Measurements from ENCODE around the gene PFKL.

The PFKL gene

GRCh38 chr21:44348861-44349260 is 49.0 kb downstream of the PFKL start:
- Histone ChIP-seq H3K27me3 (ENCODE audit: insufficient read depth, low read length) (no peaks in the 10 kb centered on the region), H3K9ac (ENCODE audit: low read depth, low read length) (no peak overlapping the region), H3K4me1 (ENCODE audit: insufficient read depth, low read length) (no peaks in the 10 kb centered on the region), H3K27ac (ENCODE audit: low read length) (no peak overlapping the region), H3K4me3 (ENCODE audit: low read length) (no peak overlapping the region), H3K9me3 (ENCODE audit: insufficient read depth, low read depth, low read length) (no peaks in the 10 kb centered on the region), H3K36me3 (ENCODE audit: insufficient read depth, low read depth, low read length) (no peaks in the 10 kb centered on the region)

DNA sequence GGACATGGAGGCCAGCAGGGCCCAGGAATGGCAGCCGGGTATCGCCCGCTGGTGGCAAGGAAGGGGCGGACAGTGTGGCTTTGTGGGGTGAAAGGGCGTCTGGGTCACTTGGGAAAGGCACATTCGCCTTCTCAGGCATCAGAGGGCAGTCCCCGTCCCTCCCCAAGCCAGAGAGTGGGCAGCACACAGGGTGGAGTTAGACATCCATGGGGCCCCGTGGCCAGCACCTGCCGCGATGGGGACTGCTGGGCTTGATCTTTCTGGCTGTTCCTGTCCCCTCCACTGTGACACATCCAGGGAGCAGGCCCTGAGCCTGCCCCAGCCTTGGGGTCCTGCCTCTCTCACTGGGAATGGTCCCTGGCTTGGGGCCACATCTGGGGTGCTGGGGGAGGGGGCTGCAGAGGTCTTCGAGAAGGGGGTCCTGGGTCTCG is 49.6 kb downstream of the PFKL start:
- Histone ChIP-seq H3K27me3 (ENCODE audit: insufficient read depth, low read length) (no peaks in the 10 kb centered on the region), H3K9ac (ENCODE audit: low read depth, low read length) (no peak overlapping the region), H3K4me3 (ENCODE audit: low read length) (no peak overlapping the region), H3K27ac (ENCODE audit: low read length) (no peak overlapping the region), H3K36me3 (ENCODE audit: insufficient read depth, low read depth, low read length) (no peaks in the 10 kb centered on the region), H3K4me1 (ENCODE audit: insufficient read depth, low read length) (no peaks in the 10 kb centered on the region), H3K9me3 (ENCODE audit: insufficient read depth, low read depth, low read length) (no peaks in the 10 kb centered on the region)

DNA sequence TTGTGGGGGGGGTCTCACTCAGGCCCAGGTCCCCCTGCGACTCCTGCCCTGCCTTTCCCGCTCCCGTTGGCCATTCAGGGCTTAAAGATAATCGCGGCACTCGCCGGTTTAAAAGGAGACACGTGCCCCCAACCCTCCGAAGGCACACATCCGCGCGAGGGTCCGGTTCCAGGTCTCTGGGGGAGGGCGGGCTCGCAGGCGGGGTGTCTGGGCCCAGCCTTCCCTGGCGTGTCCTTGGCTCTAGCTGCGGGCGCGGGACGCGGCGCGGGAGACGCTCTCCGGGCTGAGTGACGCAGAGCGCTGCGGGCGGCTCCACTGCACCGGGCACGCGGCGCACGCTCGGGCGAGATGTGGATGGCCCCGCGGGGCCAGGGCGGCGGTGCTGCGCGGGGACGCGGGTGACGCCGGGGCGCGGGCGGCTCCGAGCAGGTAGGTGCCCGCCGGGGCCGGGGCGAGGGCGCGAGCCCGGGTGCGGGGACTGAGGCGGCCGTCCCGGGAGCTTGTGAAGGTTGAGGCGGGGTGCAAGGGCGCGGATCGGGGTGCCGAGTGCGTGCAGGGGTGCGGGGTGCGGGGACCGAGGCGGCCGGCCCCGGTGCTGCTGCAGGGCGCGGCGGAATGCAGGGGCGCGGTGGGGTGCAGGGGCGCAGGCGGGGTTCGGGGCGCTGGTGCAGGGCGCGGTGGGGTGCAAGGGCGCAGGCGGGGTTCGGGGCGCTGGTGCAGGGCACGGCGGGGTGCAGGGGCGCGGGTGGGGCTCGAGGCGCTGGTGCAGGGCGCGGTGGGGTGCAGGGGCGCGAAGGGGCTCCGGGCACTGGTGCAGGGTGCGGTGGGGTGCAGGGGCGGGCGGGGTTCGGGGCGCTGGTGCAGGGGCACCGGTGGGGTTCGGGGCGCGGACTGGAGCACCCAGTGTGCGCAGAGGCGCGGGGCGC is 50.3 kb downstream of the PFKL start:
- Histone ChIP-seq H3K27ac (ENCODE audit: low read length) (no peak overlapping the region), H3K9me3 (ENCODE audit: insufficient read depth, low read depth, low read length) (no peaks in the 10 kb centered on the region), H3K27me3 (ENCODE audit: insufficient read depth, low read length) (no peaks in the 10 kb centered on the region), H3K36me3 (ENCODE audit: insufficient read depth, low read depth, low read length) (no peaks in the 10 kb centered on the region), H3K9ac (ENCODE audit: low read depth, low read length) (no peak overlapping the region), H3K4me1 (ENCODE audit: insufficient read depth, low read length) (no peaks in the 10 kb centered on the region), H3K4me3 (ENCODE audit: low read length) (no peak overlapping the region)

DNA sequence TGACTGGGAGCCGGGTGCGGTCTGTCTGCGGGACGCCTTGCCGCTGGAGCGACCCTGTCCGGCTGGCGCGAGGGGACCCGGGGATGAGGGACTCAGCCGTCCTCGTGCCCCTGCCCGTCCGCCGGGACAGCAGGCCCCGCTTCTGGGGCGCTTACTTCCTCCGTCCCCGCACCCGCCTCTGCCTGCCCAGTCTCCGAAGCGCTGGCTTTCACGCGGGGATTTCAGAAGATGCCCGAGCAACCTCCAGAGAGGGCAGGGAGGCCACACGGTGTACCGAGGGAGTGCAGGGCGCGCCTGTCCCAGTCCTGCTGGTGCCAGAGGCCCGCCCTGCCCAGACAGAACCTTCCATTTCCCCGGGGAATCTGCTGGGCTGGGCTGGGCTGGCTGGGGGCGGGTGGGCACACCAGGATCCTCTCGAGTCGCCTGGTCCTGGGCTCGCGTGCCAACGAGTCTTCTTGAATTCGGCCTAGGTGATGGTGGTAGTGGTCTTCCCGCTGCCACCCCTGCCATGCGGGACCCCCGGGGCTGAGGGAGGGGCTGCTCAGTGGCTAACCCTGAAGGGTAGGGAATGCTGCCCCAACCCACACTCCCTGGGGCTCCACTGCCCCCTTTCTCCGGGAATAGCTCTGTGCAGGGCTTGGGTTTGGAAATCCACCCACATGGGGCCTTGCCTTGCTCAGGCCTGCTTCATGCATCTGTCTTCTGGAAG is 51.1 kb downstream of the PFKL start:
- Histone ChIP-seq H3K36me3 (ENCODE audit: insufficient read depth, low read depth, low read length) (no peaks in the 10 kb centered on the region), H3K9ac (ENCODE audit: low read depth, low read length) (no peak overlapping the region), H3K27ac (ENCODE audit: low read length) (no peak overlapping the region), H3K4me3 (ENCODE audit: low read length) (no peak overlapping the region), H3K4me1 (ENCODE audit: insufficient read depth, low read length) (no peaks in the 10 kb centered on the region), H3K9me3 (ENCODE audit: insufficient read depth, low read depth, low read length) (no peaks in the 10 kb centered on the region), H3K27me3 (ENCODE audit: insufficient read depth, low read length) (no peaks in the 10 kb centered on the region)

DNA sequence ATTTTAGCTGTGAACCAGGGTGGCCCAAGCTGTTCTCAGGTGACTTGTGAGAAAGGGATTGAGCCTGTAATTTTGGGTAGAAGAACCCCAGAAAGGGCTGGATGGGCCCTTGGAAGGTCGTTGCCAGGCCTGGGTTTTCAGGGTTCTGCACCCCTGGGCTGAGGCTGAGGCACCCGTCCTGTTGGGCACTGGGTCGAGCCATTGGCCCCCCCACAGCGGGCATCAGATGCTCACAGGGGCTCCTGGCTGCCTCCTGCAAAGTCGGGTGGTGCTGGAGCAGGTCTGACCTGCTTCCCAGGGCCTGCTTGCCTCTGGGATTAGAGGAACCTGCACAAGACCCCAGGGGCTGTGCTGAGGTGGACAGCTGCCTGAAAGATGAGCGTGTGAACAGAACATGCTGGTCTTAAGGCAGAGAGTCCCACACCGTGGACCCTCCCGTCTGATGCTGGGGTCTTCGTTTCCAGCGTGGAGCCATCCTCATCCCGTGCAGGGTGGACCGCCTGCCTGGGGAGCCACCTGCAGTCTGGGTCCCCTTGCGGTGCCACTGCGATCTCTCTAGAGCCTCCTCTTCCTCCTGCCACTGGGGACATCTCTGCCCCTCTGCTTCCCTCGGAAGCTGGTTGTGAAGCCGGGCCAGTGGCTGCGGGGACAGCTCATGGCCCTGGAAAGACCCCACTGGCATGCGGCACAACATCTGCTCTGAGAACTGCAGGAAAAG is 51.8 kb downstream of the PFKL start:
- Histone ChIP-seq H3K27ac (ENCODE audit: low read length) (no peak overlapping the region), H3K9ac (ENCODE audit: low read depth, low read length) (no peak overlapping the region), H3K27me3 (ENCODE audit: insufficient read depth, low read length) (no peaks in the 10 kb centered on the region), H3K36me3 (ENCODE audit: insufficient read depth, low read depth, low read length) (no peaks in the 10 kb centered on the region), H3K4me1 (ENCODE audit: insufficient read depth, low read length) (no peaks in the 10 kb centered on the region), H3K9me3 (ENCODE audit: insufficient read depth, low read depth, low read length) (no peaks in the 10 kb centered on the region), H3K4me3 (ENCODE audit: low read length) (no peak overlapping the region)

GRCh38 chr21:44352253-44352860 is 52.5 kb downstream of the PFKL start:
- no peak overlapping the region for H3K27ac ChIP-seq (ENCODE audit: low read length)
- no peak overlapping the region for H3K4me3 ChIP-seq (ENCODE audit: low read length)
- no peaks in the 10 kb centered on the region for H3K4me1 ChIP-seq (ENCODE audit: insufficient read depth, low read length)
- H3K27me3 ChIP-seq (ENCODE audit: insufficient read depth, low read length) = no peaks in the 10 kb centered on the region
- H3K9ac ChIP-seq (ENCODE audit: low read depth, low read length) = no peak overlapping the region
- H3K9me3 ChIP-seq (ENCODE audit: insufficient read depth, low read depth, low read length) = no peaks in the 10 kb centered on the region
- no peaks in the 10 kb centered on the region for H3K36me3 ChIP-seq (ENCODE audit: insufficient read depth, low read depth, low read length)

DNA sequence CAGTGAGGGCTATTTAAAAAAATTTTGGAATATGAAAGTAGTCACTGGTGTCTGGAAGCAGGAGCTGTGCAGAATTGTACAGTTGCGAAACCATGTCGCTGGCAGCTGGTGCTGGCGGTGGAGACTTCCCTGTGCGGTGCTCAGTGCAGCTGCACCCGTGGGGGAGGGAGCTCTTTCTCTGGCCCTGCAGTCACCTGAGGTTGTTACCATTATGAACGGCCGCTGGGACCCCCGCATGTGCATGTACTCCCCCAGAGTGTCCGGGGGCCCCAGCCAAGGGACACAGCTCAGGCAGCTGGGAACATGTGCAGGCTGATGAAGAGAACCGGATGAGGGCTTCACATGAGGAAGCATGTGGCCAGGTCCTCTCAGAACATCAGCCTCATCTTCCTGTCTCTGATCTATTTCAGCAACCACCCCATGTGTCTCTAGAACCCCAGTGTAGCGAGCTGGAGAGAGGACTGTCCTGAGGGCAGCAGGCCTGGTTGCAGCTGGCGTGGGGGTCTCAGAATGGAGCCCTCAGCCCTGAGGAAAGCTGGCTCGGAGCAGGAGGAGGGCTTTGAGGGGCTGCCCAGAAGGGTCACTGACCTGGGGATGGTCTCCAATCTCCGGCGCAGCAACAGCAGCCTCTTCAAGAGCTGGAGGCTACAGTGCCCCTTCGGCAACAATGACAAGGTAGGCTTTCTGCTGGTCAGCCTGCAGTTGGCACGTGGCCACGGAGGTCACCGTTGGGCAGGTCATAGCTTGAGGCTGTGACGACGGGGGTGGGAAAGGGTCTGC is 53.5 kb downstream of the PFKL start, which contains the start of gene TRPM2:
Gene TRPM2 (plus strand): TSS at position 431 of the 780 bp plus-strand sequence. CDS start 80 bp downstream, at position 511.
- H3K4me3 ChIP-seq (ENCODE audit: low read length) = no peak within 1 kb of the TSS

DNA sequence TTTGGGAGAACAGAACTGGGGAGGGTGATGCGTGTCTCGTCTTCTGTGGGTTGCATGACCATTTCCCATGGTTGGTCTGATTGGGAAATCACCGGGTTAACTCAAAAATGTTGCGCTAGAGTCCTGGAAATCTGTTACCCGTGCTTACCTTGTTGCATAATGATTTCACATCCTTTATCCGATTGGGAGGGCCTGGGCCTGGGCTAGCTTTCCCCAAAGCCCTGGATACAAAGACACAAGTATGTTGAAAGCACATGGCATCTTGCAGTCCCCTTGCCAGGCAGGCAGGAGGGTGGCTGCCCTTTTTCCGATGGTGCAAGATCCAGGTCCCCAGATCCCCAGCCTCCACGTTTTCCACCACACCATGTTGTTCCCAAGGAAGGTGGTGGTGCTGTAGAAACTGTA is 54.1 kb downstream of the PFKL start:
- no peaks in the 10 kb centered on the region for H3K4me1 ChIP-seq (ENCODE audit: insufficient read depth, low read length)
- no peak overlapping the region for H3K9ac ChIP-seq (ENCODE audit: low read depth, low read length)

More for the DNA sequence above, 53.5 kb downstream of the PFKL start, which contains the start of gene TRPM2:
- Histone ChIP-seq H3K9me3 (ENCODE audit: insufficient read depth, low read depth, low read length) (no peaks in the 10 kb centered on the region), H3K9ac (ENCODE audit: low read depth, low read length) (no peak within 1 kb of the TSS), H3K36me3 (ENCODE audit: insufficient read depth, low read depth, low read length) (no peaks in the 10 kb centered on the region), H3K4me1 (ENCODE audit: insufficient read depth, low read length) (no peaks in the 10 kb centered on the region), H3K27me3 (ENCODE audit: insufficient read depth, low read length) (no peaks in the 10 kb centered on the region), H3K27ac (ENCODE audit: low read length) (no peak within 1 kb of the TSS)

DNA sequence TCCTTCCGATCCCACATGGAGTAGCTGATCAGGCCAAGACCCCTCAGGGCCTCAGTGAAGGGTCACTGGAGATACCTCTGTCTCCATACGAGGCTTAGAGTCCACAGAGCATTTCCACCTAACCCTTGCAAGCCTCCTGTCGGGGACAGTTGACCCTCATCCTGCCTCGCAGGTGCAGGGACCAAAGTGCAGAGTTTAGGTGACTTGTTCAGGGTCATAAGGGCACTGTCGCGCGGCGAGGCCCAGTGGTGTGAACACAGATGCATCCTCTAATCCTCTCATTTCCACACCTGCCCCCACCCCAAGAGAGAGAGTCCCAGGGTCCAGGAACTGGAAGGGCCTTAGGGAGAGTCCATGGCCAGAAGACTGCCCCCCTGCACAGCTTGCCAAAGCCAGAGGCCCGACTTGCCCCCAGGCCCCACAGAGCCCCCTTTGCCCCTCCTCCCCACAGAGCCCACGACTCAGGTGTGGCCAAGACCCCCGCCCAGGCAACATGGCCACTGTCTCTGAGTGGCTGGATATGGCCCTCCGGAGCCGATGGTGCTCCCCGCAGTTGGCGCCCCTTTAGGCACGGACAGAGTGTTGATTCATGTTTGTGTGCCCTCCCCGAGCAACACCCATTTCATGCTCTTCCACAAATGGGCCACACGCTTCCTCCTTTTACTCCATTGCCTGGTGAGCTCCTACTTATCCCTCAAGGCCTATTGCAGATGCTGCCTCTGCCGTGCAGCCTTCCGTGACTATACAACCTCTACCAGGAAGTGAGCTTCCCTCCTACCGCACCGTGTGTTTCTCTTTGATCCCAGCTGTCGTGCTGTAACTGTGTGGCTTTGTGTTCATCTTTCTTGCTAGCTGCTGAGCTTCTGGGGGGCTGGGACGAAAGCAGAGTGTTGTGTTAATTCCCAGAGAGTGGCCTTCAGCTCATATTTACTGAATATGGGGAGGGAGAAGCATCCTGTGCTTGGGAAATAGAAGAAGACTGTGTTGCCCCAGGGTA is 55.2 kb downstream of the PFKL start:
- Histone ChIP-seq H3K4me3 (ENCODE audit: low read length) (no peak overlapping the region), H3K27ac (ENCODE audit: low read length) (no peak overlapping the region), H3K9me3 (ENCODE audit: insufficient read depth, low read depth, low read length) (no peaks in the 10 kb centered on the region), H3K9ac (ENCODE audit: low read depth, low read length) (no peak overlapping the region), H3K4me1 (ENCODE audit: insufficient read depth, low read length) (no peaks in the 10 kb centered on the region), H3K36me3 (ENCODE audit: insufficient read depth, low read depth, low read length) (no peaks in the 10 kb centered on the region), H3K27me3 (ENCODE audit: insufficient read depth, low read length) (no peaks in the 10 kb centered on the region)

More for the DNA sequence above, 54.1 kb downstream of the PFKL start:
- Histone ChIP-seq H3K36me3 (ENCODE audit: insufficient read depth, low read depth, low read length) (no peaks in the 10 kb centered on the region), H3K9me3 (ENCODE audit: insufficient read depth, low read depth, low read length) (no peaks in the 10 kb centered on the region), H3K27ac (ENCODE audit: low read length) (no peak overlapping the region), H3K27me3 (ENCODE audit: insufficient read depth, low read length) (no peaks in the 10 kb centered on the region), H3K4me3 (ENCODE audit: low read length) (no peak overlapping the region)

GRCh38 chr21:44356160-44356559 is 56.3 kb downstream of the PFKL start:
- H3K4me3 ChIP-seq (ENCODE audit: low read length) = no peak overlapping the region
- H3K27ac ChIP-seq (ENCODE audit: low read length) = no peak overlapping the region

More at GRCh38 chr21:44356160-44356559, 56.3 kb downstream of the PFKL start:
- H3K9ac ChIP-seq (ENCODE audit: low read depth, low read length) = no peak overlapping the region
- H3K27me3 ChIP-seq (ENCODE audit: insufficient read depth, low read length) = no peaks in the 10 kb centered on the region
- H3K36me3 ChIP-seq (ENCODE audit: insufficient read depth, low read depth, low read length) = no peaks in the 10 kb centered on the region
- H3K4me1 ChIP-seq (ENCODE audit: insufficient read depth, low read length) = no peaks in the 10 kb centered on the region
- H3K9me3 ChIP-seq (ENCODE audit: insufficient read depth, low read depth, low read length) = no peaks in the 10 kb centered on the region

All from iPS-20b (cell line).